Fibroblast of the aortic adventitia (primary cell): Measurements from ENCODE around the gene HIGD2A. TPM values are rescaled to one million over a fixed set of nuclear protein-coding genes. Genes with fewer than 3 reads are reported as not detected.
A peak's percentile ranks its signal among the peaks of the same experiment; 100 is the strongest.

Source experiments
- DNase-seq: peaks from one replicate; pipeline ENCODE4 v3.0.0-alpha.2; 2010; ENCODE audit warnings: low read depth
- H3K4me3 ChIP-seq: 2 replicates; pipeline ENCODE4 v1.5.1; 2011; ENCODE audit warnings: low read depth, mild to moderate bottlenecking, control low read depth, low read length, moderate library complexity
- total RNA-seq: library from RNA; depleted of rRNA; stranded (reverse); fragments of >200 nt; gene quantifications from 2 replicates; pipeline ENCODE4 v1.2.3, GENCODE V29; 2012; ENCODE audit warnings: low replicate concordance
- TF ChIP-seq, protein P1 (sequence below): IDR thresholded peaks from 2 replicates; pipeline ENCODE4 v1.5.1; 2011; ENCODE audit warnings: mild to moderate bottlenecking, low read length, control low read depth, inconsistent platforms; ENCODE audit not compliant: insufficient read depth

HIGD2A gene
- total RNA-seq, 1 donor, result 51.9 TPM

DNA sequence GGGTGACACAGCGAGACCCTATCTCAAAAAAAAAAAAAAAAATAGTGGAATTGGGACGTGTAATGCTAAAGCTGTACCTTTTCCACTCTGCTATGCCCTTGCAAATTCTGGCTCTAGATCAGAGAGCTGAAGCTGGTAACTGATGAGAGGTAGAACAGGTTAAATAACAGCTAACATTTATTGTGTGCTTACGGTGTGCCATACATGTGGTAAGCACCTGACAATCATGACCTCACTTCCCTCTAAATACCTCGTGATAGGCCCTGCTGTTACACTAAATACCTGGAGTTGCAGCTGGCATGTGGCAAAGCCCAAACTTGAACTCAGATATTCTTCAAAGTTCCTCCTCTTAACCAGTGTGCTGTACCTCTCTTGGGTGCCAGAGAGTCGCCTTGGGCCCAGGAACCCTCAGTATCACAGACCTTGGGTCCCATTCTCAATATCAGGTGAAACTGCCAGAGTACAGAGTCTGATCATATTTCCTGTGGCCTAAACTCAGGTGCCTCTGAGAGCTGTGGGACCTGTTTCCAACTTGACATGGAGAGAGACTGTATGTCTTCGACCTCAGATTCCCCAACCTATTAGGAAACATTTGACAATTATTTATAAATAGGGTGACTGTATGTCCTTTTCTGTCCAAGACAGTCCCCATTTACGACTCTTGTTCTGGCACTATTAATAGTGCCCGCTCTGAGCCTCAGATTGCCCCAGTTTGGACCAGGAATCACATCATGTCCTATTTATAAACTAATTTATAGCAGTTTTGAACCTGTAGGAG lies 18.4 kb upstream of the HIGD2A start:
- no peak for DNase-seq
- TF ChIP-seq, protein P1, sequence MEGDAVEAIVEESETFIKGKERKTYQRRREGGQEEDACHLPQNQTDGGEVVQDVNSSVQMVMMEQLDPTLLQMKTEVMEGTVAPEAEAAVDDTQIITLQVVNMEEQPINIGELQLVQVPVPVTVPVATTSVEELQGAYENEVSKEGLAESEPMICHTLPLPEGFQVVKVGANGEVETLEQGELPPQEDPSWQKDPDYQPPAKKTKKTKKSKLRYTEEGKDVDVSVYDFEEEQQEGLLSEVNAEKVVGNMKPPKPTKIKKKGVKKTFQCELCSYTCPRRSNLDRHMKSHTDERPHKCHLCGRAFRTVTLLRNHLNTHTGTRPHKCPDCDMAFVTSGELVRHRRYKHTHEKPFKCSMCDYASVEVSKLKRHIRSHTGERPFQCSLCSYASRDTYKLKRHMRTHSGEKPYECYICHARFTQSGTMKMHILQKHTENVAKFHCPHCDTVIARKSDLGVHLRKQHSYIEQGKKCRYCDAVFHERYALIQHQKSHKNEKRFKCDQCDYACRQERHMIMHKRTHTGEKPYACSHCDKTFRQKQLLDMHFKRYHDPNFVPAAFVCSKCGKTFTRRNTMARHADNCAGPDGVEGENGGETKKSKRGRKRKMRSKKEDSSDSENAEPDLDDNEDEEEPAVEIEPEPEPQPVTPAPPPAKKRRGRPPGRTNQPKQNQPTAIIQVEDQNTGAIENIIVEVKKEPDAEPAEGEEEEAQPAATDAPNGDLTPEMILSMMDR, result no peak
- H3K4me3 ChIP-seq, result no peak overlapping the region

DNA sequence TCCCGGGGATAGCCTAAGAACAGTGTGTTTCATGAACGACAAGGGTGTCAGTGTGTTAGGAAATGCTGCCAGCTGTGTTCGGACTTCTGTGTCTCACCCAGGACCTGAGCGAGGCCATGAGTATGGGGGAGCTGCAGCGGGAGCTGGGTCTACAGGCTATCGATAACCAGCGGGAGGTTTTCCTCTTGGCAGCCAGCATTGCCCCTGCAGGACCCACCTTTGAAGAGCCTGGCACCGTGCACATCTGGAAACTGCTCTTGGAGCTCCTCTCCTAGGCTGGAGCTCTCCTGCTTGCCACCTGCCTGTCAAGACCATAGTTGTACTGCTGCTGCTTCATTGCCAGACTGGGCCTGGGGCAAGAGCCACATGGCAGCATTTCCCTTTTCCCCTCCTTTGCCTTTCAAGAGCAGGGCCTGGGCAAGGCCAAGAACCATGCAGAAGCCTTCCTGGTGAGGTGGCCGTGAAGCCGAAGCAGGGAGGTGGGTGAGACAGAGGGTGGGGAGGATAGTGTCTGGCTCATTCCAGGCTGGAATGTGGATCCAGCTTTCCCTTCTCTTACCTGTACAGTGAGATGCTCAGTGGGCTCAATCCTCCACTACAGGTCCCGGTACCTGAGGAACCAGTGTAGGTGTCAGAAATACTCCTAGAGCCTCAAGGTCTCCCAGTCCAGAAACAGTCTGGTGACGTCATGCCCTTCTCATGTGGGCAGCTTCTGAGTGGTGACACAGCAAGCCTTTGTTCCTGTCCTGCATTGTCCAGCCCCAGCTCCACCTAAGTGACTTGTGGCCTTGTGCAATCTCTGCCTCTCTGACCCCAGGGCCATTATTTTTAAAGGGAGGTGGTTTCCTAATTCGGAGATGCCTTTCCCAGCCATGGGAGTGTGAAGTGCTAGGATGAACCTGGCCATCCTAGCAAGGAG lies 16.7 kb upstream of the HIGD2A start:
- no peak for DNase-seq
- H3K4me3 ChIP-seq, result no peak overlapping the region
- TF ChIP-seq, protein P1, result no peak

DNA sequence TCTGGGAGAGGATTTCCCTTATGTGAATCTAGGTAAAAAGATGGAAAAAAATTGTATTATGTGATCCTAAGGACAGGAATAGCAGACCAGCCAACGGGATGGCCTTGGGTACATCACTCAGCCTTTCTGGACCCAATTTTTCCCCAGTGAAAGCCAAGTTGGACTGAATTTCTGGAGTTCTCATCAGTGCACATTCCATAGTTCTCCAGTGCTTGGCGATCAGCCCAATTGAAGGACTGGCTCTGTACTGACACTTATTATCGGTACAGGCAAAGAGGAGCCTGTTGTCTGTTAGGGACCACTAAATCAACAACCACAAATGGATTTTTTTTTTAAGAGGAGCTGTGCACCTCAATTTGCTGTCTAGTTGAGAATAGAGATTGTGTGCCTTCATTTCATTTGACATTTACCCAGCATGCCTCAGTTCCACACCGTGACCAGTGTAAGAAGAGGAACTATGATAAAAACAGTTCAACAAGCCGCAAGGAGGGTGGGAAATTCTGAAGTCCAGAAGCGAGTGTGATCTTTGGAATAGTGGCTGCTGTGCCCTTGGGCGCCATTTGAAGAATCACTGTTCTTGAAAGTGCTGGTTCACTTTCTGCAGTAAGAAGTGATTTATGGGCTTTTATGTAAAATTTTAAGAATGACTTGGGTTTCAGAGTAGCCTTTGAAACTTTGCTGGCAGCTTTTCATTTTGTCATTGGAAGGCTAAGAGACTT lies 15.3 kb upstream of the HIGD2A start:
- DNase-seq, result peak; percentile 51
- TF ChIP-seq, protein P1, result no peak
- H3K4me3 ChIP-seq, result no peak overlapping the region

DNA sequence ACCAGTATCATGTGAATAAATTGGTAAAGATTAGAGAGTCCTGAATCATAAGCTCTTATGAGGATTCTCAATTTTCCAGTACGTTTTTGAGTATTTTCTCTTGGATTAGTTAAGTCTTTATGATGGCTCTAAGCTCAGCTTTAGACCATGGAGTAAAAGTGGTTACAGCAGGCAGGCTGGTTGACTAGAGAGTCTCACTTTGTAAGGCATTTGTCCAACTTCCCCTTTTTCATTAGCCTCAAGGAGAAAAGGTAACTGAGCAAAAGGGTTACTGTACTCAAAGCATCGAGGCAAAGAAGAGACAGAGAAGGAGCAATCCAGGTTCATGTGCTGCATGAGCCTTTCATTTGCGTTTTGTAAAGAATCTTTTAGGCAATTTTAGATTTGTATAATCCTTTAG lies 8.7 kb upstream of the HIGD2A start:
- no peak for DNase-seq
- TF ChIP-seq, protein P1, result no peak
- no peak overlapping the region for H3K4me3 ChIP-seq

DNA sequence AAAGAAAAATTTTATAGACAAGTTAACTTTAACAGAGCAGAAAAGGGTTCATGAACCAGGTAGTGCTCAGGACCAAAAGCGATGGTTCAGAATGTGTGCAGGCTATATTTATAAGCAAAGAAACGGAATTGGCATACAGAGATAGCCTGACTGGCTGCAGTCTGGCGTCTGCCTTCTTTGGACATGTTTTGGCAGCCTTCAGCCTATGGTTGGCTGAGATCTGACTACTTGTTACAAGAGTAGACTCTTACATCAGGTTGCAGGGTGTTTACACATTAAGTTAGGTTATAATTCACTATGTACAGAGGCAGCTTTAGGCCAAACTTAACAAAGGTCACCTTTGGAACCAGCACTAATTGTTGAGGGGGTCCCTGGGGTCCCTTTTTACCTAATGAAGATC lies 7.1 kb upstream of the HIGD2A start:
- H3K4me3 ChIP-seq, result no peak overlapping the region
- DNase-seq, result peak; percentile 81
- TF ChIP-seq, protein P1, result no peak

DNA sequence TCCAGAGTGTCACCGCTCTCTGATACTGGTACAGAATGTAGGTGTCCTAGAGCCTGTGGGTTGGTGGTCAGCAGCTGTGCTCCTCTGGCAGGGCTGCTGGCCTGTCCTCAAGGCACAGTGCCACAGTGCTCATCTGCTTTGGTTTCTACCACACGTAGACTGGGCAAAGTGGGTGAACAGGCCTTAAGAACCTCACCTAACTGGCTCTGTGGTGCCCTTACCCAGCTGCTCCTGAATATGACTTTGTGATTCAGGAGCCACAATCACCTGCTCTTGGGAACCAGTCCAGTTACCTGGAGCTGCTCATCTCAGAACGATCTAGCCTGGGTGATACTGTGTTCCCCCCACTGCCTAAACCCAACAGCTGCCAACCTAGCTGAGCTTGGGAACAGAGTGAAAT lies 6.6 kb upstream of the HIGD2A start:
- no peak overlapping the region for H3K4me3 ChIP-seq
- TF ChIP-seq, protein P1, result no peak
- no peak for DNase-seq
